Rectal smooth muscle tissue (tissue), 1 donor: Measurements from ENCODE around the gene GTF3C2.

Source experiments
- H3K27ac ChIP-seq: one replicate; pipeline ENCODE4 v1.7.0; 2013; ENCODE audit warnings: low read depth, low read length, inconsistent platforms
- H3K27me3 ChIP-seq: one replicate; pipeline ENCODE4 v1.7.0; 2013; ENCODE audit warnings: low read length; ENCODE audit not compliant: control insufficient read depth, insufficient read depth
- H3K36me3 ChIP-seq: one replicate; pipeline ENCODE4 v1.7.0; 2013; ENCODE audit warnings: low read length; ENCODE audit not compliant: control insufficient read depth, insufficient read depth
- H3K4me1 ChIP-seq: one replicate; pipeline ENCODE4 v1.7.0; 2013; ENCODE audit warnings: low read length; ENCODE audit not compliant: control insufficient read depth, insufficient read depth
- H3K4me3 ChIP-seq: one replicate; pipeline ENCODE4 v1.7.0; 2013; ENCODE audit warnings: low read length
- H3K9ac ChIP-seq: one replicate; pipeline ENCODE4 v1.7.0; 2013; ENCODE audit warnings: low read length

The GTF3C2 gene

DNA sequence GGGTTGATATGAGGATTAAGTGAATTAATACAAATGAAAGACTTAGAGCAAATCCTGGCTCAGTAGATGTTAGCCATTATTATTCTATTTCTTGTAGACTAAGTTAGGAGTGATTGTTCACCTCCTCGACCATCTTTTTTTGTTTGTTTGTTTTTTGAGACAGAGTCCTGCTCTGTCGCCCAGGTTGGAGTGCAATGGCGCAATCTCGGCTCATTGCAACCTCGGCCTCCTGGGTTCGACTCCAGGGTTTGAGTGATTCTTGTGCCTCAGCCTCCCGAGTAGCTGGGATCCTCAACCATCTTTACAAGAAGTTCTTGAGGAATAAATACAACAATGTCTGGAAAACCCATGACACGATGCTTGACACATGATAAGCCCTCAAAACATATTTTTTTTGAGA is 61.6 kb downstream of the GTF3C2 start:
- Histone ChIP-seq H3K4me3 (no peak overlapping the region), H3K27ac (no peak overlapping the region), H3K27me3 (no peaks in the 10 kb centered on the region), H3K36me3 (no peaks in the 10 kb centered on the region), H3K4me1 (no peaks in the 10 kb centered on the region), H3K9ac (no peak overlapping the region)

GRCh38 chr2:27291865-27292264 is 64.7 kb downstream of the GTF3C2 start:
- no peak overlapping the region for H3K9ac ChIP-seq
- no peak overlapping the region for H3K27ac ChIP-seq
- H3K4me3 ChIP-seq = no peak overlapping the region
- no peaks in the 10 kb centered on the region for H3K27me3 ChIP-seq
- no peaks in the 10 kb centered on the region for H3K4me1 ChIP-seq
- no peaks in the 10 kb centered on the region for H3K36me3 ChIP-seq

GRCh38 chr2:27290549-27290948 is 66.0 kb downstream of the GTF3C2 start:
- H3K27ac ChIP-seq = no peak overlapping the region
- no peaks in the 10 kb centered on the region for H3K36me3 ChIP-seq
- H3K27me3 ChIP-seq = no peaks in the 10 kb centered on the region
- H3K4me3 ChIP-seq = no peak overlapping the region
- H3K4me1 ChIP-seq = no peaks in the 10 kb centered on the region
- no peak overlapping the region for H3K9ac ChIP-seq

DNA sequence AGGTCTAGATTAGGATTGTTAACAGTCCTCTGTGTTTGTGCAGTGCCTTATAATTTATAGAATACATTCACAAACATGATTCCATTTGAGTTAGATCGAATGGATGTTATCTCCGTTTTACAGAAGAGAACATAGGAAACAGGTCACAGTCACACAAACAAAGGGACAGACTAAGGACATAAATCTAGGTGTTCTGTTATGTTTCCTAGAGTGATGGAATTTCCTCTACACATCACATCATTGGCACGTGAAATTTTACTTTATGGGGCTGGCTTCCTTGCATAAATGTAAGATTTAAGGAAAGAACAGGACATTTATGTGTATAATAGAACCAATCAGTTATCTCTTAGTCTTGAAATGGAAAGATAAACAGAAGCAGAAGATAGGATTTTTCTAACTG is 68.0 kb downstream of the GTF3C2 start:
- no peak overlapping the region for H3K9ac ChIP-seq

GRCh38 chr2:27285481-27285880 is 71.1 kb downstream of the GTF3C2 start:
- Histone ChIP-seq H3K36me3 (no peaks in the 10 kb centered on the region), H3K4me1 (no peaks in the 10 kb centered on the region), H3K4me3 (no peak overlapping the region), H3K27me3 (no peaks in the 10 kb centered on the region), H3K27ac (no peak overlapping the region), H3K9ac (no peak overlapping the region)

More for the DNA sequence above, 68.0 kb downstream of the GTF3C2 start:
- Histone ChIP-seq H3K4me3 (no peak overlapping the region), H3K27ac (no peak overlapping the region), H3K36me3 (no peaks in the 10 kb centered on the region), H3K4me1 (no peaks in the 10 kb centered on the region), H3K27me3 (no peaks in the 10 kb centered on the region)

GRCh38 chr2:27284996-27285395 is 71.6 kb downstream of the GTF3C2 start:
- no peak overlapping the region for H3K9ac ChIP-seq
- H3K27me3 ChIP-seq = no peaks in the 10 kb centered on the region
- H3K27ac ChIP-seq = no peak overlapping the region
- H3K4me1 ChIP-seq = peaks cover under 1% of the 10 kb centered on the region
- H3K4me3 ChIP-seq = no peak overlapping the region
- H3K36me3 ChIP-seq = no peaks in the 10 kb centered on the region

DNA sequence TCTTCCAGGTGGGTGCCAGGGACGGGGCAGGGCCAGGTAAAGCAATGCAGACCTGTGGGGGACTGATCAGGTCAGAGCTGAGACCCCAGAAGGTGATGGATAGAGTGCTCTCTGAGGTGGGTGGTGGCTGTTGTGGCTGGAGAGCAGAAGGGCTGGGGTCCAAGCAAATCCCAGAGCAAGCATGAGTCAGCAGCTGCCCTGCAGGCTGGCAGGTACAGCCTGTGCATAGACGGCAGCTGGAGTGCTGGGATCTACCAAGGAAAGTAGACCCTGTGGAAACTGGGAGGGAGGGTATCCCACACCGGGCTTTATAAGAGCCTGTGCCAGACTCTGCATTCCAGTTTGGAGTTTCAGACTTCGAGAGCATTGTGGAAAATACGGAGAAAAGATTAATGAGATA is 73.7 kb downstream of the GTF3C2 start:
- Histone ChIP-seq H3K4me3 (no peak overlapping the region), H3K27me3 (no peaks in the 10 kb centered on the region), H3K4me1 (peaks cover 3% of the 10 kb centered on the region), H3K9ac (no peak overlapping the region), H3K36me3 (no peaks in the 10 kb centered on the region), H3K27ac (no peak overlapping the region)

- H3K36me3 ChIP-seq = no peaks in the 10 kb centered on the region
- peaks cover 3% of the 10 kb centered on the region for H3K4me1 ChIP-seq
- no peak within 1 kb of the TSS for H3K27ac ChIP-seq
- H3K4me3 ChIP-seq = no peak within 1 kb of the TSS
- no peak within 1 kb of the TSS for H3K9ac ChIP-seq
- H3K27me3 ChIP-seq = no peaks in the 10 kb centered on the region
These were observed 74.6 kb downstream of the GTF3C2 start, which contains the start of gene TRIM54 for GRCh38 chr2:27281855-27282559. TSS of gene TRIM54 (plus strand) at chr2:27282429. CDS start at chr2:27282732, 303 bp downstream.

DNA sequence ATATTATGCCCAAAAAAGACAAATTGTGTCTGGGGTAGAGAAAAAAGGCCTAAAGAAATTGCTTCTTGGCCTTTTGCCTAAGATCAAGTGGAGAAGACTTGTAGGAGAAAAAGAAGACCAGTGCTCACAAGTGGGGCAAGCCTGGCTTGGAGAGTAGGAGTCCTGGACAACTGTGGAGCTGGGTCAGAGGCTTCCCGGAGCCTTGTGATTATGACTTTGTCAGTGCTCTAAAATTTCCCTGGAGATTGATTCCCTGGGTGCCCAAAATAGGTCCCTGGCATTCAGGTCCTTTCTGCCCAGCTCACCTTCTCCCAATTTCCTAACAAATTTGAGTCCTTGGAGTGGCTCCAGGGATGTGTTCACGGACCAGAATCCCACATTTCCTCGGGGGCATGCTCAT is 75.1 kb downstream of the GTF3C2 start:
- no peak overlapping the region for H3K27ac ChIP-seq
- no peaks in the 10 kb centered on the region for H3K27me3 ChIP-seq
- no peak overlapping the region for H3K4me3 ChIP-seq
- H3K4me1 ChIP-seq = peaks cover 3% of the 10 kb centered on the region
- H3K36me3 ChIP-seq = no peaks in the 10 kb centered on the region
- no peak overlapping the region for H3K9ac ChIP-seq

DNA sequence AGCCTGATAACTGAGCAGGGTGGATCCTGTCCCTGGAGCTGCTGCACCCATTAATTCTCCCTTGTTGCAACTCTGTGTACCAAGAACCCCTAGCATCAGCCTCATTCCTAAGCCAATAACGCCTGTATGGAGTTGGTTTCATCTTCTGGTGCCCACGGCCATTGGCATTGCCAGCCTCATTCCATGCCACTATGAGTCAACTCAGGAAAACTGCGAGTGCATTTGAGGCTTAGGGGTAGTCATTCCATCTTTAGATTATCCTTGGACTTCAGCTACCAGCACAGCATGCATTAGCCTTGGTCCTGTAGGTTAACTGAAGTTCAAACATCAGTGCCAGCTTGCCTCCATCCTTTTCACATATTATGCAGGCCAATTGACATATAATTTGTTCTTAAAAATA is 75.7 kb downstream of the GTF3C2 start:
- no peak overlapping the region for H3K9ac ChIP-seq
- H3K27ac ChIP-seq = no peak overlapping the region
- no peaks in the 10 kb centered on the region for H3K27me3 ChIP-seq

DNA sequence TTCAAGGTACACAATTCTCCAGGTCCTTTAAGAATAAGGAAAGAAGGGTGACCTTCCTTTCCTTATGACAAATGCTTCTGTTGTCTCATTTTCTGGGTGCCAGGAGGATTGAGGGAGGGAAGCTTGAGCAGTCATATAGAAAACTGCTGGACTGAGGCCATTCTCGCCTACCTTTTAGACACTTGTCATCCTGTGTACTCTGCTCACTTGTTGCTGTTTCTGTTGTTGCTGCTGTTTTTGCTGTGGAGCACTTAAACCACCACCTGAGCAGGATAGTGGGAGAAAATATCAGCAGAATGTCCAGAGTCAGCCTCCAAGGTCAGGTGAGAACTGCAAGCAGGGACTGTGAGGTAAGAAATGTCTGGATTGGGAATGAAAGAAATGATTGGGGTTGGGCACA is 78.6 kb downstream of the GTF3C2 start:
- H3K27ac ChIP-seq = no peak overlapping the region
- no peak overlapping the region for H3K4me3 ChIP-seq
- H3K27me3 ChIP-seq = no peaks in the 10 kb centered on the region
- no peak overlapping the region for H3K9ac ChIP-seq
- H3K4me1 ChIP-seq = peaks cover 3% of the 10 kb centered on the region
- H3K36me3 ChIP-seq = no peaks in the 10 kb centered on the region

More for the DNA sequence above, 75.7 kb downstream of the GTF3C2 start:
- no peaks in the 10 kb centered on the region for H3K36me3 ChIP-seq
- H3K4me3 ChIP-seq = no peak overlapping the region
- H3K4me1 ChIP-seq = peaks cover 3% of the 10 kb centered on the region
